Endothelial cell of umbilical vein (primary cell): ENCODE data around the gene ATP13A2. TPM values are rescaled to one million over a fixed set of nuclear protein-coding genes. Genes with fewer than 3 reads are reported as not detected.

Source experiments
- BruUV-seq: library from RNA; stranded (reverse); fragments of 400-500 nt; replicated peaks from 2 replicates; lab custom pipeline; 2021; lab: Mats Ljungman, UMichigan
- CTCF ChIA-PET: fragments of 300-600, 350-600 bp; sonication (Branson Sonifier 250); formaldehyde crosslinking; loops from one replicate; lab custom pipeline; 2021; ENCODE audit warnings: antibody characterized with exemption, inconsistent platforms; lab: Charles Lee
- POLR2A ChIA-PET: fragments of 300-600, 350-600 bp; sonication (Branson Sonifier 250); formaldehyde crosslinking; loops from one replicate; lab custom pipeline; 2021; ENCODE audit warnings: antibody characterized with exemption, inconsistent platforms; lab: Charles Lee
- DNase-seq: peaks from one replicate; pipeline ENCODE4 v3.0.0-alpha.2; 2011; ENCODE audit warnings: low read depth, low spot score
- FAIRE-seq: peaks from 2 replicates; lab custom pipeline; 2011; peaks lifted over from hg19 to GRCh38; lab: Jason Lieb, UNC
- H2AFZ ChIP-seq: 2 replicates; pipeline ENCODE4 v1.6.0; 2012; ENCODE audit warnings: low read depth, low read length, control low read depth, inconsistent platforms
- H3K27ac ChIP-seq: 2 replicates; pipeline ENCODE4 v1.5.1; 2011; ENCODE audit warnings: low read depth, mild to moderate bottlenecking, control low read depth, low read length, moderate library complexity; ENCODE audit not compliant: insufficient read depth
- H3K27me3 ChIP-seq, 2 experiments: 2 replicates each; pipeline versions ENCODE4 v1.6.0 to v1.6.1; 2011; ENCODE audit warnings: low read length in 2 of 2, mixed read lengths in 1 of 2; ENCODE audit not compliant: control insufficient read depth in 2 of 2, insufficient read depth in 2 of 2
- H3K36me3 ChIP-seq, 2 experiments: 2 replicates in 1 of 2; 3 replicates in 1 of 2; pipeline ENCODE4 v1.5.1; 2011; ENCODE audit warnings: low read length in 2 of 2, mild to moderate bottlenecking in 1 of 2, moderate library complexity in 1 of 2; ENCODE audit not compliant: control insufficient read depth in 2 of 2, insufficient read depth in 2 of 2; ENCODE audit errors: extremely low read depth in 1 of 2
- H3K4me1 ChIP-seq: 3 replicates; pipeline ENCODE4 v1.5.1; 2011; ENCODE audit warnings: mild to moderate bottlenecking, low read length; ENCODE audit not compliant: control insufficient read depth, insufficient read depth; ENCODE audit errors: extremely low read depth
- H3K4me2 ChIP-seq: 2 replicates; pipeline ENCODE4 v1.6.1; 2011; ENCODE audit warnings: low read length, control low read depth, mixed read lengths; ENCODE audit not compliant: insufficient read depth
- H3K4me3 ChIP-seq, 3 experiments: fragments of 200-600 bp in 1 of 3; sonication (generic), shearing (Covaris generic) in 1 of 3; replicated peaks in 1 of 3; 2 replicates each; pipeline ENCODE4 v1.5.1; 2011 to 2016; ENCODE audit warnings: control low read depth in 3 of 3, low read length in 3 of 3, mild to moderate bottlenecking in 2 of 3, inconsistent platforms in 1 of 3, low read depth in 1 of 3, moderate library complexity in 1 of 3; ENCODE audit not compliant: insufficient read depth in 1 of 3
- H3K79me2 ChIP-seq: 2 replicates; pipeline ENCODE4 v1.6.0; 2012; ENCODE audit warnings: low read length, inconsistent platforms; ENCODE audit not compliant: control insufficient read depth, insufficient read depth
- H3K9ac ChIP-seq: replicated peaks from 2 replicates; pipeline ENCODE3; 2011; ENCODE audit warnings: low read length, control low read depth; ENCODE audit not compliant: insufficient read depth; ENCODE audit errors: extremely low read depth
- H3K9me1 ChIP-seq: replicated peaks from 3 replicates; pipeline ENCODE4 v1.6.0; 2011; ENCODE audit warnings: mild to moderate bottlenecking, low read length; ENCODE audit not compliant: control insufficient read depth, insufficient read depth; ENCODE audit errors: extremely low read depth
- H3K9me3 ChIP-seq: replicated peaks from 2 replicates; pipeline ENCODE4 v1.5.1; 2012; ENCODE audit warnings: low read length, inconsistent platforms; ENCODE audit not compliant: control insufficient read depth, insufficient read depth
- H4K20me1 ChIP-seq: replicated peaks from 2 replicates; pipeline ENCODE3; 2011; ENCODE audit warnings: mild to moderate bottlenecking, low read length; ENCODE audit not compliant: control insufficient read depth, insufficient read depth; ENCODE audit errors: extremely low read depth
- CTCF ChIP-seq, 2 donors: IDR thresholded peaks; 1 replicate in 1 of 2; 2 replicates in 1 of 2; pipeline ENCODE4 v1.5.1; 2011; ENCODE audit warnings: low read length in 2 of 2, mild to moderate bottlenecking in 2 of 2, moderate library complexity in 2 of 2, control low read depth in 1 of 2, inconsistent platforms in 1 of 2, low read depth in 1 of 2; ENCODE audit not compliant: insufficient read depth in 1 of 2; ENCODE audit errors: extremely low read depth in 1 of 2
- EZH2 ChIP-seq: IDR thresholded peaks from 2 replicates; pipeline ENCODE4 v1.6.1; 2012; ENCODE audit warnings: borderline replicate concordance, low read depth, mild to moderate bottlenecking, moderate library complexity, low read length, inconsistent platforms; ENCODE audit not compliant: severe bottlenecking
- FOS ChIP-seq: IDR thresholded peaks from 2 replicates; pipeline ENCODE4 v1.6.1; 2011; ENCODE audit warnings: mild to moderate bottlenecking, low read length, moderate library complexity, borderline replicate concordance; ENCODE audit not compliant: insufficient read depth
- GATA2 ChIP-seq: IDR thresholded peaks from 2 replicates; pipeline ENCODE4 v1.7.0; 2011; ENCODE audit warnings: low read depth, mild to moderate bottlenecking, moderate library complexity, mixed read lengths, low read length; ENCODE audit not compliant: insufficient read length, insufficient read depth
- JUN ChIP-seq: IDR thresholded peaks from 2 replicates; pipeline ENCODE4 v1.6.1; 2011; ENCODE audit warnings: borderline replicate concordance, low read depth; ENCODE audit not compliant: insufficient read length, insufficient read depth
- MAX ChIP-seq: IDR thresholded peaks from 2 replicates; pipeline ENCODE4 v1.6.1; 2011; ENCODE audit not compliant: insufficient read depth, insufficient read length
- MYC ChIP-seq: IDR thresholded peaks from one replicate; pipeline ENCODE4 v1.6.1; 2011; ENCODE audit warnings: mild to moderate bottlenecking, low read depth, low read length
- POLR2AphosphoS5 ChIP-seq: IDR thresholded peaks from 2 replicates; pipeline ENCODE4 v1.6.1; 2012; ENCODE audit warnings: low read depth, mild to moderate bottlenecking, control low read depth, low read length, moderate library complexity; ENCODE audit not compliant: insufficient read depth
- dilution Hi-C: fragments of 300-500 bp; cut with MboI; formaldehyde crosslinking; loops from one replicate; pipeline ENCODE4 v1.15.0; 2019; ENCODE audit warnings: low sequenced_read_pairs; ENCODE audit not compliant: extremely low pct_ligation_motif_present
- intact Hi-C: fragments of 100-400 bp; cut with micrococcal nuclease; formaldehyde crosslinking; loops from one replicate; pipeline ENCODE4 v1.10.0; 2022
- polyA plus RNA-seq, 4 experiments: library from polyadenylated mRNA; depleted of rRNA in 3 of 4; stranded (reverse) in 3 of 4; unstranded in 1 of 4; fragments of >200 nt; gene quantifications; 2 replicates each; pipeline versions ENCODE4 v1.2.1 to v1.2.3, GENCODE V29; 2011 to 2012; ENCODE audit warnings: missing spikeins in 1 of 4
- total RNA-seq: library from RNA; stranded (reverse); gene quantifications from 2 replicates; pipeline ENCODE4 v1.2.3, GENCODE V29; 2021

The ATP13A2 gene
- total and polyA plus RNA-seq, 2 donors (not counting 3 experiments of a cell fraction or from before 2014, with no cell fraction given) = 44.9 to 60.6 TPM

GRCh38 chr1:17052038-17052437 lies 40.3 kb upstream of the ATP13A2 start:
- Histone ChIP-seq H4K20me1 (no peaks in the 10 kb centered on the region), H2AFZ (no peak overlapping the region), H3K36me3 (peaks cover 0 to 7% of the 10 kb centered on the region in 2 experiments), H3K4me2 (no peak overlapping the region), H3K4me3 (no peak overlapping the region), H3K4me1 (peaks cover 8% of the 10 kb centered on the region), H3K9me1 (no peaks in the 10 kb centered on the region), H3K9me3 (no peaks in the 10 kb centered on the region), H3K9ac (no peak overlapping the region), H3K79me2 (peaks cover 39% of the 10 kb centered on the region), H3K27me3 (no peaks in the 10 kb centered on the region), H3K27ac (no peak overlapping the region)
- no peak for TF ChIP-seq POLR2AphosphoS5
- no peak for TF ChIP-seq JUN
- no peak for TF ChIP-seq EZH2
- no peak for TF ChIP-seq FOS
- no peak for TF ChIP-seq CTCF (IDR thresholded peaks at IDR 0.05; ENCODE audit: extremely low read depth in 1 of 2, insufficient read depth in 1 of 2, low read depth in 1 of 2, low read length in 2 of 2)
- TF ChIP-seq MYC = no peak
- TF ChIP-seq GATA2 = no peak
- no peak for TF ChIP-seq MAX
- intact Hi-C loops (loop anchor here (5.0 to 10.0 kb wide), 2 partner anchors 140 to 383 kb away; partner anchors contain the start of gene RCC2), dilution Hi-C loops (no loop called here)
- BruUV-seq = no TSS peak
- ChIA-PET CTCF (interaction anchor here (0.6 to 1.2 kb wide), 2 partner anchors 100 to 134 kb away, joined by 3 to 4 read pairs; no protein-coding TSS in a partner anchor), POLR2A (no interaction called here)
- no peak for FAIRE-seq
- no peak for DNase-seq
